IPS DF 4.7 (cell line): Measurements from ENCODE around the gene ITPR2.
"Not testable (repeated sequence)": the region's sequence is repeated elsewhere in the genome, so short reads cannot be mapped to it uniquely, and the experiment has no call there.

Source experiments
- DNase-seq: peaks from one replicate; pipeline ENCODE4 v3.0.0-alpha.2; 2013; ENCODE audit warnings: low spot score; ENCODE audit errors: extremely low read depth

ITPR2 gene

GRCh38 chr12:26632756-26633155, 200.2 kb downstream of the ITPR2 start:
- no peak for DNase-seq

GRCh38 chr12:26631846-26632245, 201.1 kb downstream of the ITPR2 start:
- DNase-seq: no peak

DNA sequence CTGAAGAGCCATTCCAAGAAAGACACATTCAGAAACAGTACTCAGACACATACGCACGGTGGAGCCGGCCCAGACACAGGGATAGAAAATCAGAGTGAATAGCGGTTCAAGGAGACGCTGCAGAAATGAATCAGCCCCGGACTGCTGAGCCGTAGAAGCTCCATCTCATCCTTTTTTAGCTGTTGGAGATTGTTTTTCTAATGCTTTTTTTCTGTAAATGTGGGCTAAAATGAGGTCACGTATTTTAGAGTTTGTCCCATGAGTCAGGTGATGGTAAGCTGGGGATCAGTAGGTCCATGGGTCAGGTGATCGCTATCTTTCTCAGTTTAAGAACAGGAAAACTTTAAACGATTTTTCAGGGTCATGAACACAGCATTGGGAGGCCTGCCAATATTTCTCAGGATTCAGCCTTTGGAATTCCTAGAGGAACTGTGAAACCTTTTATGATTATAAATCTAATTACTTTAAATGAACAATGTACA, 202.4 kb downstream of the ITPR2 start:
- no peak for DNase-seq

GRCh38 chr12:26629864-26630263, 203.1 kb downstream of the ITPR2 start:
- DNase-seq: no peak

DNA sequence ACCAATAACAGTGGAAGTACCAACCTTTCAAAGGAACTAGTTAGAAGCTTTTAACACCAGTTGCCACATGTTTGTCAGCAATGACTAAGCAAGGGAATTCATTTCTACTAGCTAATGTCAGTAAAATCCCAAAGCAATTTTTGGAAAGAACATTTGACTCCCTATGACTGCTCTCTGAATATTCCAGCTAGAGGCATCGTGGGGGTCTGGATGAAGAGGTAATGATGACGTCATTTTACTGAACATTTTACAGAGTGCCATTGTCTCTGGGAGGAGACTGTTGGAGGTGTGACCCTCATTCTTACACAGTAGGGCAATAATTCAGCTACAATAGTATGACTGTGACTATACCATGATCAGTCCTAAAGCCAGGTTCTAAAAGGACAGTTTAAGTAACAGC, 204.8 kb downstream of the ITPR2 start:
- DNase-seq: no peak

GRCh38 chr12:26627335-26627734, 205.7 kb downstream of the ITPR2 start:
- DNase-seq: no peak

GRCh38 chr12:26623136-26623535, 209.9 kb downstream of the ITPR2 start:
- no peak for DNase-seq

GRCh38 chr12:26622601-26623000, 210.4 kb downstream of the ITPR2 start:
- no peak for DNase-seq

DNA sequence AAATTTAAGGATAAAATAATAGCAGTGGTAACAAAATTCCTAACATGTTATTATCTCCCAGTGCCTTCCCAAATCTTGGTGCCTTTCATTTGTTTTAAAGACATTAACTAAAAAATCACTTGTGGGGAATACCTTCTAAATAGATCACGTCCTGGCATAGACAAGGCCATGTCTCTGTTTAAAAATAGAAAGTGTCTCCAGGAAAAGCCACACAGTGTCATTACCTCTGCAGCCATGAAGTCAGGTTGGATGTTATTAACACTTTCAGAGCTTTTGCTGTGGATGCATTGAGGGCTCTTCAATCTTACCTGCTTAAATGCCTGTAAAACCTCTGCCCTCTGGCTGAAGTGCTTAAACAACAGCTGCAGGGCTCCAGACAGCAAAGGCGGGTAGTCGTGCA, 211.1 kb downstream of the ITPR2 start:
- no peak for DNase-seq

GRCh38 chr12:26620907-26621306, 212.1 kb downstream of the ITPR2 start:
- no peak for DNase-seq

- DNase-seq: no peak
These were observed 215.5 kb downstream of the ITPR2 start for GRCh38 chr12:26617513-26617912.

- peak; percentile 22 for DNase-seq
These were observed 218.9 kb downstream of the ITPR2 start for GRCh38 chr12:26614011-26614616.

DNA sequence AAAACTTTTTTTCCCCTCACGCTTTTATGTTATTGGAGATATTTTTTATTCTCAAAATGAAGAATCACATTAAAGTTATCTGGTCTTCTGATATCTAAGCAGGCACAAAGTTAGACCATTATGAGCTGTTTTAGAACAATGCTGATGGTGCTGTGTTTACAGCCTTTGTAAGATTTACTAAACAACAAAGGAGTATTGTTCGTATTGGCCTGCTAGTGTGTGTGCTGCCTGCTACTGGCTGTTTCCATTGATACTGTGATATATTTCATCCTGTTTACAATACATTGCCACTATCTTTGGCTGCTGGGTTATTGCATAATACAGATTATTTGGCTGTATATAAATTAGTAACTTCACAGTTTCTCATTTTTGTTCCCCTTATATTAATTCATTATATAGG, 220.8 kb downstream of the ITPR2 start:
- DNase-seq: no peak

GRCh38 chr12:26611598-26611997, 221.4 kb downstream of the ITPR2 start:
- no peak for DNase-seq

DNA sequence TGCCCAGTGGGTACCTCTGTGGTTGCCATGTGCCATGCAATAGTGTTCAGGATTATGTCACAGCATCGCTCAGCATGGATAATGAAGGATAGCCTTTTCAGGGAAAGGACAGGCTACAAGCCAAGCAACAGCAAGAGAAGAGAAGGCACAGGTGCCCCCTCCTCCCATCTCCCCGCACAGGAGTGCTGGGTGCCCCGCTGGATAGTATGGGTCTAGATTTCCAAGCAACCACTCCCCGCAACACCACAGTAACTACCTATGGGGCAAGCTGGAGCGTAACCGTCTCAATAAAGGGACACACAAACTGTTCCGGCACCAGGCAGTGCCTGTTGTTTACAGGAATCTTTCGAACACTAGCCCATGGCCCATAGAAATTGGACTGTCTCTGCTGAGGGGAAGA, 222.2 kb downstream of the ITPR2 start:
- no peak for DNase-seq

DNA sequence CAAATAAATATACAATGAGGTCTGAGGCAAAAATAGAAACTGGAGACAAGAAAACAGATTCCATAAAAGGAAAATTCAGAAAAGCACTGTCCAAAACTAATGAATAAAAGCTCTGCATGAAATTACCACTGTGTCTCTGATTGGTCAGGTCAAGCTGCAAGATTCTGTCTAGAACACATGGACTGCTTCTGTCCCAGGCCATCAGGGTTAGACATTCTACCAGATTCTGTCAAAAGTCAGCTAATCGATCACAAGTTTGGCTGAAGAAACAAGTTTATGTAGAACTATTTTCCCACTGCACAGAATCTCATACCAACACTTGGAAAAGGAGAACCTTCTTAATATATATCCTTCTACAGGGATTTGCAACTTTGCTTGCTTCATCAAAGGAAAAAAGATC, 223.0 kb downstream of the ITPR2 start:
- DNase-seq: no peak

- no peak for DNase-seq
These were observed 224.3 kb downstream of the ITPR2 start for GRCh38 chr12:26608706-26609105.

DNA sequence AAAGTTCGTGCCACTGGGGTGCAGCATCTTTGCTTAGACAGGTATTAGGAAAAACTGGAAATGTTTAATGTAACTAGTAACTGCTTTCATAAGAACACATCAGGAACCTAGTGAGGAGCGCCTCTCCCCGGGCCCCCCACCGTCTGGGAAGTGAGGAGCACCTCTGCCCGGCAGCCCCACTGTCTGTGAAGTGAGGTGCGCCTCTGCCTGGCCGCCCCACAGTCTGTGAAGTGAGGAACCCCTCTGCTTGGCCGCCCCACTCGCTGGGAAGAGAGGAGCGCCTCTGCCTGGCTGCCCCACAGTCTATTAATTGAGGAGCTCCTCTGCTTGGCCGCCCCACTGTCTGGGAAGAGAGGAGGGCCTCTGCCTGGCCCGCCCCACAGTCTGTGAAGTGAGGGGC, 224.7 kb downstream of the ITPR2 start:
- no peak for DNase-seq

GRCh38 chr12:26606911-26607310, 226.1 kb downstream of the ITPR2 start:
- no peak for DNase-seq

DNA sequence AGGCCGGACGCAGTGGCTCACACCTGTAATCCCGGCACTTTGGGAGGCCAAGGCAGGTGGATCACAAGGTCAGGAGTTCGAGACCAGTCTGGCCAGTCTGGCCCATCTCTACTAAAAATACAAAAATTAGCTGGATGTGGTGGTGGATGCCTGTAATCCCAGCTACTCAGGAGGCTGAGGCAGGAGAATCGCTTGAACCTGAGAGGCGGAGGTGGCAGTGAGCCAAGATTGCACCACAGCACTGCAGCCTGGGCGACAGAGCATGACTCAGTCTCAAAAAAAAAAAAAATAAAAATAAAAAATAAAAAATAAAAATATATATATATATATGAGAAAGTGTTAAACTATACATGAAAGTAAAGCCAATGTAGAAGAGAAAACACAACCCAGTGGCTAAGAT, 228.2 kb downstream of the ITPR2 start:
- not testable (repeated sequence) for DNase-seq

GRCh38 chr12:26599096-26599695, 233.8 kb downstream of the ITPR2 start:
- no peak for DNase-seq

- no peak for DNase-seq
These were observed 237.2 kb downstream of the ITPR2 start for GRCh38 chr12:26595806-26596205.

- no peak for DNase-seq
These were observed 252.4 kb downstream of the ITPR2 start for GRCh38 chr12:26580619-26581018.
